HG03469 (cell line): ENCODE data around the gene KCNJ6.

Experiments
- ATAC-seq: cut with Tn5 transposase; IDR thresholded peaks from one replicate; pipeline ENCODE4 v1.9.1; 2021; ENCODE audit warnings: mild to moderate bottlenecking, moderate library complexity, moderate number of reproducible peaks; ENCODE audit not compliant: unreplicated experiment

The KCNJ6 gene

GRCh38 chr21:37905291-37905690 lies 11.0 kb downstream of the KCNJ6 start:
- no peak for ATAC-seq

- no peak for ATAC-seq
Measured at GRCh38 chr21:37904856-37905255, 11.4 kb downstream of the KCNJ6 start.

DNA sequence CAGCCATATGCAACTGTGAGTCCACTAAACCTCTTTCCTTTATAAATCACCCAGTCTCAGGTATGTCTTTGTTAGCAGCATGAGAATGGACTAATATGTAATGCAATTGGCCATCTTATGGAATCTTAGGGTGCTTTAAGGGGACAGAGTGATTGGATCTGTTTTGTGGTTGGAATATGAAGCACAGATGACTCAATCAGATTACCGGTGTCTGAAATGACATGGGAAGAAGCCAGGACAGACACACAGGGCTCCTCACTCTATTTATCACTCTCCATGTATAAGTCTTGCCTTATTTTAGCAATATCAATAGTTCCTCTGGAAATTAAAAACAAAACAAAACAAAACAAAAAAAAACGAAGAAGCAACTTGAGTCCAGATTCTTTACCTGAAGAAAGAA lies 12.9 kb downstream of the KCNJ6 start:
- ATAC-seq, result no peak

DNA sequence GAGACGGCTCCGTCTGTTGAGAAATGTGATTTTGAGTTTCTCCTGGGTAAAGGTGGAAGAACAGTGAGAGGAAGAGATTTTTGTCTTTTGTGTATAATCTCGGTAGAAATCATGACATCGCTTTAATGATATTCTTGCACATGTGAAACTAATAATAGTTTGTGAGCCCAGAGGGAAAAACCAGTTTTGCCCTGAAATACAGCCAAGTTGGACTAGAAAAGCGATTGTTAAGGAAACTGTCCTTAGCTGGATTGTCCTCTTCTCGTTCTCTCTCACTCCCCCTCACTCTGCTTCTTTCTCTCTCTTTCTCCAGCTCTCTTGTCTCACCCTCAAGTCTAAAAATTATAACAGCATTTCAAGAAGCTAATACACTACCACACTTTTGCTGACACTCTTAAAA lies 17.1 kb downstream of the KCNJ6 start:
- no peak for ATAC-seq

DNA sequence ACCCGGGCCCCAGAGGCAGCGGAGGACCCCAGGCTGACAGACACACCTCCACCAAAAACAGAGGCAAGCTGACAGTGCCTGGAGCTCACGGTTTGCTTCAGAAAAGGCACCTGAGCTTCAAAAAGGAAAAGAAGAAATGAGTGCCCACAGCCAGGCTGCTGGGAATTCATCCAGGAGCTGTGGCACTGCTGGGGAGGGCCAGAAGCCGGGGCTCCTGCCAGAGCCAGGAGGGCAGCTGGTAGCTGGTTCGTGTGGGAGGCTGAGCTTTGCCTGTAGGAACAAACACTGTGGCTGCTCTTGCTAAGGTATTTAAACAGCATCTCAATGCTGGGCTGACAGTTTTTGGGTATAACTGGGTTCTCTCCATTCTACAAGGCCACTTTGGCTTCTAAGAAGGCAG lies 19.5 kb downstream of the KCNJ6 start:
- ATAC-seq, result no peak

- ATAC-seq, result no peak
Measured at GRCh38 chr21:37891972-37892371, 24.3 kb downstream of the KCNJ6 start.

DNA sequence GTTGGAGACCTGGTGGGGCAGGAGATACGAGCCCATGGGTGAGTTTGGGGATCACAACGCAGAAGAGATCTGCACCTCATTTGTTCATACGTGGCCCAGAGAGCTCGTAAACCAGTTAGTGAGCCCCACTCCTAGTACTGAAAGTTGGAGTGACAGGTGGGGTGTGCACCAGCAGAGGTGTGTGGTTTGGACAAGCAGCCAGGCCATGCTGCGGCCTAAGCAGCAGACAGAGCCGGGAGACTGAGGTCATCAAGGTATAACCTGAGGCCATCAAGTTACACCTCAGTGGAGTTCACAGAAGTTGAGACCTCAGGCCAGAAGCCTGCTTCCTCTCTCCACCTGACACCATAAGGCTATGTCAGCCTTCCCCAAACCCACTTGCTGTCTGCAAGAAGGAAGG lies 27.6 kb downstream of the KCNJ6 start:
- no peak for ATAC-seq

DNA sequence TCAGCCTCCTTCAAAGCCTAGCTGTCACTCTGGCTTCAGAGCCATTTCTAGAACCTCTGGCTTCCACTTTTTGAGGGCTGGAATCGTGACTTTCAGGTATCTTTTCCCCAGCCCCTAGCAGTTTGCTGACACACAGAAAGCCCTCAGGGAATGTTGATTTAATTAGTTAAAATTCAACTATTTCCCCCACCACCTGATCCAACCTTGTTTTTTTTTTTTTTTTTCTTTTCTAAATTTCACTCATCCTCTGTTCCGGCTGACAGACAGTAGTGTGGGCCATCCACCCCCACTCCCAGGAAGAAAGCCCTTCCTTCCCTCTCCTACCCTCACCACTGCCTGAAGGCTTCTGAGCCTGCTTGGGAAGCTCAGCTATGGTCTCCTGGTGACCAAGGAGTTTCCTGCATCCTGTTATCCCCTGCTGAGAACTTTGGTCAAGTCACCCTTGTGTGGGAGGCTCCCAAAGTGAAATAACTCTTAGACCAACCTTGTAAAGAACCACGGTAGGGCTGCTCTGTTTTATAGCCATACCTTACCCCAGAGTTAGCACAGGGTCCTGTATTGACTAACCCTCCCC lies 29.4 kb downstream of the KCNJ6 start:
- no peak for ATAC-seq

- no peak for ATAC-seq
Measured at GRCh38 chr21:37886120-37886519, 30.1 kb downstream of the KCNJ6 start.

DNA sequence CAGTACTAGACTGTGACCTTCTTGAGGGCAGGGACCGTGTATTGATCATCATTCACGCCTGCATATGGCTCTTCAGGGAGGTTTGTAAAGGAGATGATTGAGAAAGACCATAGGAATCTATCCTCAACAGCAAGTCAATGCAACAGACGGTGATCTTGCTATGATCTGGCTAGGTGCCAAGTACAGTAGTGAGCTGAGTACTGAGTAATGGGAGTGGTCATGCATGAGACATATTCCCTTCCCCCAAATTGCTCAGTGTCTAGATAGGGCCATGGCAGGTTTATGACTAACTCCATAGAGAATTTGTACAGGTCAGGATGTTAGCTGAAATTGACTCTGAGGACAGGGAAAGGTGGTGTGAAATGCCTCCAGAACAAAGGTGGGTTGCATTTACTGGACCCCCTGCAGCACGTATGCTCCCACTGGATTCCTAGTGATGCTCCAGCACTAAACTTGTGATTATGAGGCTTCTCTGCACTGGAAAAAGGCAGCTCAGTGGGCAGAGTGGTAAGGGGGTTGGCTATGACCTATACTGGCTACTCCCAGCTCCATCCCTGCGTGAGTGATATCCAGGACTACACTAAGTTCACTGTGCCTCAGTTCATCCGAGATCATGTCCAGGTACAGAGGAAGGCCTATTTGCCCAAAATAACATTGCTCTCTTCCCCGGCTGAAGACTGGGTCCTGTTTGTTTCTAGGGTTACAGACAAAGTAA lies 37.2 kb downstream of the KCNJ6 start:
- ATAC-seq, result no peak

DNA sequence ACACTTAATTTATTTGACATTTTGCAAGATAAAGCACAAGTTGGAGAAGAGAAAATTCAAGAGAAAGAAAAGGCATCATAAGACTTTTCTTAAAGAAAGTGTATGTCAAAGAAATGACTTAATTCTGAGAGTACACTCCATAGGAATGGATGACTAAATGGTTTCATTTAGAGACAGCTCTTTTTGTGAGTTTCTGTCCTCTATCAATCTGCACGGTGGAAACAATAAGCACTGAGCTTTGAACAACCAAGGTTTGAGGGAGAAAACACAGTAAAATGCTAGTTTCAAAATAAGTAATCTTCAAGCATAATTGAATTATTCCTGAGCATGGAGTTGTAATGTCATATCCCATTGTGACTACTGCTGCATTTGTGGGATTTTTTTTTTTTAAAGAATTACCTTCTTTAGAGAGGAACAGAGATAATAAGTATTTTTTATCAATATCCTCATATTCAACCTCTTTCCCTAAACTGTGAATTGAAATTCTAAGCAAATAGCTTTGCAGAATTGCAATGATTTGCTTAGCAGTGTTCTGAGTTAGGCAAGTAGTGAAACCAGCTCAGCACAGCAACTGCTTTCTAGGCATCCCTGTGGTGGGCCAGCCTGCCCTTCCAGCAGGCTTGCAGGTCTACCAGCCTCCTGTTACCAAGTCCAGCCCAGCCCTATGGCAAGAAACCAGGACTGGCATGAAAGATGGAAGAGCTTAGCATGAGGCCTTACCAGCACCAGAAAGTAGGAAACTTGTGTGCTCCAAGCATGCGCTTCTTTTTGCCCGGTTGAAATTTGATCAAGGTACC lies 38.2 kb downstream of the KCNJ6 start:
- ATAC-seq, result no peak

GRCh38 chr21:37877171-37877570 lies 39.1 kb downstream of the KCNJ6 start:
- ATAC-seq, result no peak

- ATAC-seq, result no peak
Measured at GRCh38 chr21:37876561-37876960, 39.7 kb downstream of the KCNJ6 start.

DNA sequence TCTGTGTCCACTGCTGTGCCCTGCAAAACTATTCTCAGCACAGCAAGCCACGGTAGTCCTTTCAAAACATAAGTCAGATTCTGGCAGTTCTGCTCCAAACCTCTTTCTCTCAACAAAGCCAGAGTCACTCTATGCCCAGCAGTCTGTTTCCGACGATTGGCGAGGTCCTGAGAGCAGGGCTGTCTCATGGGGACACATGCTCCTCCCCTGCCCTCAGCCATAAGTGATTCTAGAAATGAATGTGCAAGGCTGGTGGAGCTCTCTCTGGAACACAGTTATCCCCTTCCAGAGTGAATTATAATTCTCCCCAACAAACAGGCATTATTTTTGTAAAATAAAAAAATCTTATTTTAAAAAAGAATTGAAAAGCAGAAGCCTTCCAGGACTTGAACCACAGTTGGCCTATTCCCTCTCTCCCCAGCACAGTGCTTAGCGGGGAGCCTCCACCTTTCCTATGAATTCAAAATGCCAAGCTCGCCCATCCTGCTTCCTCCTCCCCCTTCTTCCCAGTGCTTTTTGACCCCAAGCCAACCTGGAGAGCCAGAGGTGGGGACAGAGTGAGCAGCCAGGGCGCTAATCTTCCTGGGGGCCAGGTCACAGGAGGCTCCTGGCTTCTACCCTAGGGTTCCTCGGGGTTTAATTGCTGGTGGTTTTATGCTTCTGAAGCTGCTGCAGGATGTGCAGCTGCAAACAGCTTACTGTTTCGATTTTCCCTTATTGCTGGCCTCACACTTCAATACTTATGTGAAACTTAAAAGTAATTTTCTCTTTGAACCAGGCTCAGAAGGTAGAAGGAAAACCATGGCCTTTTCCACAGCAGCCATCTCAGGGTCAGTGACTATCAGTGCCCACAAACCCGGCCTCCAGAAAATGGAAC lies 41.1 kb downstream of the KCNJ6 start:
- no peak for ATAC-seq

DNA sequence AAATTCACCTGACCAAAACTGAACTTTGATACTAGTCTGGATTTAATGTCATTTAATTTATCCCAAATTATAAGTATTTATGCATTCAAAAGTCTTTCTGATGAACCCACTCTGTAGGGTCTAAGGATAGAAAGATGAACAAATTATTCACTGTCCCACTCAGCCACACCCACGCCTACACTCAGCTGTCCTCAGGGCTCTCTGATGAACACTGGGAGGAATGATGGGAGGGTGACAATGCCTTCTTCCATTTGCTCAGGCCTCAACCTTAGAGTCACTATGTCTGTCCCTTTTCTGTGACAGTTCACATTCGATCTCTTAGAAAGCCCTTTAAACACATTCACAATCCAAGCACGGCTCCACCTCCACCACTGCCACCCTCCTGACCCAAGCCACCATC lies 41.8 kb downstream of the KCNJ6 start:
- no peak for ATAC-seq

DNA sequence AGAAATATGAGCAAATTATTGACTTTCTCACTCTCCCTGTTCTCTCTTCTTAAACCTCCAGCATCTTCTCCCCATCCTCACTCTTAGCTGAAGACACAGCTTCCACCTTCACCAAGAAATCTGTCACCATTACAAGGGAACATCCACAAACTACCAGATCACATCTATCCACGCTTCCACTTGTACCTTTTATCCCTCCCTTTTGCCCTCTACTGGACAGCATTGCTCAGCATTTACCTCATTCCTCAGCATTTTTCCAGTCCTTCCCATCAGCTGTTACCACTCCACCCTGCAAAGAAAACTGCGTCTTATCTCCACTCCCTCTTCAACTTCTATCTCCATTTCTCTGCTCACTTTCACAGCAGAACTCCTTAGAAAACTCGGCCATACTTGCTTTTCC lies 42.6 kb downstream of the KCNJ6 start:
- no peak for ATAC-seq

- no peak for ATAC-seq
Measured at GRCh38 chr21:37871121-37871862, 45.0 kb downstream of the KCNJ6 start.

GRCh38 chr21:37870221-37870620 lies 46.0 kb downstream of the KCNJ6 start:
- no peak for ATAC-seq

GRCh38 chr21:37869661-37870060 lies 46.6 kb downstream of the KCNJ6 start:
- ATAC-seq, result no peak
